ENCODE measurements around the gene FBXO36. TPM values are rescaled to one million over a fixed set of nuclear protein-coding genes. Genes with fewer than 3 reads are reported as not detected.
A peak's percentile ranks its signal among the peaks of the same experiment; 100 is the strongest.

FBXO36 gene
- total RNA-seq, 1 donor from 2014 or later, result 3.5 TPM

DNA sequence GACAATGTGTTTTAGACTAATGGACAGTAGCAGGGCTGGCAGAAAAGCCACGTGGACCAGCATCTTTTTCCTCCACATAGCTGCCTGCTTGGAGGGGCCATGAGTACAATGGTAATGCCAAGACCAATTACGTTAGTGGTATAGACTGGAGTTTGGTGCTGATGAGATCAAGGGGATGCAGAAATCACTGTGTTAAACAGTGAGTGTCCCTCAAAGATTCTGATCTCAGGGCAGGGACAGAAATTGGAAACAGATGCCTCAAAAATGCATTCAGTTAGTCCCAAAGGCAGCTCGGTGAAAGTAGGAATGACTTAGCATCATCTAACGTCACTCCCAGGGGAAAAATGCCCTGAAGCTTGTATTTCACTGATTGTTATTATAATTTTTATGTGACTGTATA, 74.0 kb downstream of the FBXO36 start:
- no peak for DNase-seq (ENCODE audit: low read depth)
- Histone ChIP-seq H3K36me3 (ENCODE audit: control insufficient read depth, insufficient read depth, low read length) (no peaks in the 10 kb centered on the region), H3K27me3 (ENCODE audit: control insufficient read depth, insufficient read depth, low read length) (no peaks in the 10 kb centered on the region), H3K4me3 (ENCODE audit: low read depth, low read length) (no peak overlapping the region)
- TF ChIP-seq, protein P1, sequence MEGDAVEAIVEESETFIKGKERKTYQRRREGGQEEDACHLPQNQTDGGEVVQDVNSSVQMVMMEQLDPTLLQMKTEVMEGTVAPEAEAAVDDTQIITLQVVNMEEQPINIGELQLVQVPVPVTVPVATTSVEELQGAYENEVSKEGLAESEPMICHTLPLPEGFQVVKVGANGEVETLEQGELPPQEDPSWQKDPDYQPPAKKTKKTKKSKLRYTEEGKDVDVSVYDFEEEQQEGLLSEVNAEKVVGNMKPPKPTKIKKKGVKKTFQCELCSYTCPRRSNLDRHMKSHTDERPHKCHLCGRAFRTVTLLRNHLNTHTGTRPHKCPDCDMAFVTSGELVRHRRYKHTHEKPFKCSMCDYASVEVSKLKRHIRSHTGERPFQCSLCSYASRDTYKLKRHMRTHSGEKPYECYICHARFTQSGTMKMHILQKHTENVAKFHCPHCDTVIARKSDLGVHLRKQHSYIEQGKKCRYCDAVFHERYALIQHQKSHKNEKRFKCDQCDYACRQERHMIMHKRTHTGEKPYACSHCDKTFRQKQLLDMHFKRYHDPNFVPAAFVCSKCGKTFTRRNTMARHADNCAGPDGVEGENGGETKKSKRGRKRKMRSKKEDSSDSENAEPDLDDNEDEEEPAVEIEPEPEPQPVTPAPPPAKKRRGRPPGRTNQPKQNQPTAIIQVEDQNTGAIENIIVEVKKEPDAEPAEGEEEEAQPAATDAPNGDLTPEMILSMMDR (IDR thresholded peaks at IDR 0.05; ENCODE audit: insufficient read depth, low read length, poor library complexity, severe bottlenecking), result no peak

DNA sequence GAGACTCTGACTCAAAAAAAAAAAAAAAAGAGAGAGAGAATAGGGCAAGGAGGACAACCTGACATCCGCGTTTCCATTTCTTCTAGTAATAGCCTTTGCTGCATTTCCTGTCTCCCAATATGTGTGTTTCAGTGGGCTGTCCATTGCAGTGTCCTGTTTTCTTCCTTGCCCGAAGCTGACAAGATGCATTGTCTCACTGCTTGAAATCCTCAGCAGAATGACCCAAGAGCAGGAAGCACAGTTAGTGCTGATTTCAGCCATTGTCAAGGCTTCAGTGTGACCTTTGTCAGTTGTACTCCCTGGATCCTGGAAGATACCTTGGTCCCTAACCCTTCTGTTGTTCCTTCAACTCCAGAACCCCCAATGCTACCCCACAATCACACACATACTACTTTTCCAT, 75.3 kb downstream of the FBXO36 start:
- TF ChIP-seq, protein P1 (IDR thresholded peaks at IDR 0.05; ENCODE audit: insufficient read depth, low read length, poor library complexity, severe bottlenecking), result no peak
- DNase-seq (ENCODE audit: low read depth), result no peak
- Histone ChIP-seq H3K4me3 (ENCODE audit: low read depth, low read length) (no peak overlapping the region), H3K27me3 (ENCODE audit: control insufficient read depth, insufficient read depth, low read length) (no peaks in the 10 kb centered on the region), H3K36me3 (ENCODE audit: control insufficient read depth, insufficient read depth, low read length) (no peaks in the 10 kb centered on the region)

DNA sequence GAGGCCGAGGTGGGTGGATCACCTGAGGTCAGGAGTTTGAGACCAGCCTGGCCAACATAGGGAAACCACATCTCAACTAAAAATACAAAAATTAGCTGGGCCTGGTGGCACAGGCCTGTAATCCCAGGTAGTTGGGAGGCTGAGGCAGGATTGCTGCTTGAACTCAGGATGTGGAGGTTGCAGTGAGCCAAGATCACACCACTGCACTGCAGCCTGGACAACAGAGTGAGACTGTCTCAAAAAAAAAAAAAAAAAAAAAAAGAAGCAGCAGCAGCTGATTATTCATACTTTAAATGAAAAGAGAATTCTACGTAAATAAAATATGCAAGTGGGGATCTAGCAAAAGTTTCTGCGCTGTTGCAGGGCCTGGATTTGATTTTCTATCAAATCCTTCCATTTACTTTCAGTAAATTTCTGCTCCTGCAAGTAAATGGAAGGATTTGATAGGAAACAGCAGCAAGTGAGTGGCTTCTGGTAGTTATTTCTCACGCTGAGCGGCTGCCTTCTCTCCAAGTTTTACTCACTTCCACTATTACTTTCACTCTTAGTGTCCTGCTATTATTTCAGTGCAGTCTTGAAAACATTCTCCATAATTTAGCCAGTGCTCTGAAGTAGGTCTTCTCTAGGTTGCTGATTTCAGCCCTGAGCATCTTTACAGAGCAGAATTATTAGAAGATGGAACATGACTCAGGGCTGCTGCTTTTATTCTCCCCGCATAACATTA, 78.0 kb downstream of the FBXO36 start:
- DNase-seq (ENCODE audit: low read depth), result no peak
- Histone ChIP-seq H3K36me3 (ENCODE audit: control insufficient read depth, insufficient read depth, low read length) (no peaks in the 10 kb centered on the region), H3K4me3 (ENCODE audit: low read depth, low read length) (no peak overlapping the region), H3K27me3 (ENCODE audit: control insufficient read depth, insufficient read depth, low read length) (no peaks in the 10 kb centered on the region)
- TF ChIP-seq, protein P1 (IDR thresholded peaks at IDR 0.05; ENCODE audit: insufficient read depth, low read length, poor library complexity, severe bottlenecking), result no peak

DNA sequence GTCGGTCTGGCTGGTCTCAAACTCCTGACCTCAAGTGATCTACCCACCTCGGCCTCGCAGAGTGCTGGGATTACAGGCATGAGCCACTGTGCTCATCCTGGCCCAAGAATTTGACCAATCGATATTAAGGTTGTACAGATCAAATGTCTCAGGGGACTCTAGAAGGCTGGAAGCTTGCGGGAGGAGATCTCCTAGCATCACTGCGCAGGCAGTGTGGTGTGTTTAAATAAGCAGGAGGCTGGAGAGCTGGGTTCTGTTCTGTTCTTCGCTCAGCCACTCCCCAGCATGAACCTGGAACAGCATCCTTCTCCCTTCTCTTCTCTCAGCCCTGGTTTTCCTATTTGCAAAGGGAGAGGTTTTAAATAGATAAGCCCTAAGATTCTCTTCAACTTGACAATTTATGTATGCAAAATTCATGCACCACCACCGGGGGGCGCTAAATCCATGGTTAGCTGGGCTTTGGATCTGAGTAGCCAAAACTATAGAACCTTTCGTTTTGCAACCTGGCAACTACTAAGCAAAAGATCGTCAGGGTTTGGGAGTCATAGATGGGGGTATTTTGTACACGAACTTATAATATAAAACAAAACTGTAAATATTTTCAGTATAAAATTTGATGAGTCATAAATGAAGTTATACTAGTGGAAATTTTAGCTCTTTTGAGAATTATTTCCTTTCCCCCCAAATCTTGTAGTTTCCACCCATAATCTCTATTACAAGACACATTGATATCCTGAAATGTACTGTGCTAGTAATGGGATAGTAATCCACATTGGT, 85.8 kb downstream of the FBXO36 start:
- H3K36me3 ChIP-seq (ENCODE audit: control insufficient read depth, insufficient read depth, low read length), result no peaks in the 10 kb centered on the region
- TF ChIP-seq, protein P1 (IDR thresholded peaks at IDR 0.05; ENCODE audit: insufficient read depth, low read length, poor library complexity, severe bottlenecking), result peak; percentile 85
- no peak overlapping the region for H3K4me3 ChIP-seq (ENCODE audit: low read depth, low read length)
- no peaks in the 10 kb centered on the region for H3K27me3 ChIP-seq (ENCODE audit: control insufficient read depth, insufficient read depth, low read length)
- peak; percentile 10 for DNase-seq (ENCODE audit: low read depth)

DNA sequence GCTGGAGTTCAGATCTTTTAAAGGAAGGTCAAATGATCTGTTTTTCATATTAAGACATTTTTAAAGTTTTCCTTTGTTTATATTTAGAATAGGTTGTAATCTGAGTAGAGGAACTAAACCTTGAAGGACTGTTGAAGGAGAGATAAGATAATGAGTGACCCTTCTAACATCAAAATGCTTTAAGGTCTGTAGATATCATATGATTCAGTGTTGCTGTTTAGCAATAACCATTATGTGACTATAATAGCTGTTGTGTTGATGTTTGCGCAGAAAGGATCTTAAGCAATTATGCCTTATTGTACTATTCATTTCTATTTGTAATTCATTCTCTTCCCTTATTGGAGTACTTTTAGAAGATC, 86.4 kb downstream of the FBXO36 start:
- H3K4me3 ChIP-seq (ENCODE audit: low read depth, low read length), result no peak overlapping the region
- TF ChIP-seq, protein P1 (IDR thresholded peaks at IDR 0.05; ENCODE audit: insufficient read depth, low read length, poor library complexity, severe bottlenecking), result no peak
- DNase-seq (ENCODE audit: low read depth), result no peak
- H3K27me3 ChIP-seq (ENCODE audit: control insufficient read depth, insufficient read depth, low read length), result no peaks in the 10 kb centered on the region
- no peaks in the 10 kb centered on the region for H3K36me3 ChIP-seq (ENCODE audit: control insufficient read depth, insufficient read depth, low read length)

Data from kidney epithelial cell (primary cell).